Retina (tissue), 1 donor: ENCODE measurements around the gene AUTS2.

Experiments
- DNase-seq: peaks from one replicate; pipeline ENCODE4 v3.0.0-alpha.2; 2016

The AUTS2 gene

GRCh38 chr7:69826283-69826682, 228.0 kb downstream of the AUTS2 start:
- DNase-seq, result no peak

- no peak for DNase-seq
These were observed 228.9 kb downstream of the AUTS2 start for GRCh38 chr7:69827140-69827539.

- DNase-seq, result no peak
These were observed 229.3 kb downstream of the AUTS2 start for GRCh38 chr7:69827558-69827957.

DNA sequence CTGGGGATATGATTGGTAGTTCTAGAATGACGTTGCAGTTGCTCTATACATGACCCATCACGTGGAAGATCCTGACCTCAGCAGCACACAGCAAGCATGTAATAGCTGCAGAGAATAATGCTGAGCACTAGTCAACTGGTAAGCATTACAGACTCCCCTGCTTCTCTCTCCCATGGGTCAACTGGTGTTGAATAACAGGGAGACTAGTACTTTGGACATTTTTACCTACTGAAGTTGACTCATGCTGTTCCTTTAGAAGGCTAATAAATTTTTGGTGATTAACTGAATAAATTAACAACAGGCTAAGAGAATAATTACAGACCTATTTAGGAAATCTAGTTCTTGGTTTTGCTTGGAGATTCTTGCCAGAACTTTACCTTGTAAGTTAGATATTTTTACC, 234.1 kb downstream of the AUTS2 start:
- DNase-seq, result no peak

DNA sequence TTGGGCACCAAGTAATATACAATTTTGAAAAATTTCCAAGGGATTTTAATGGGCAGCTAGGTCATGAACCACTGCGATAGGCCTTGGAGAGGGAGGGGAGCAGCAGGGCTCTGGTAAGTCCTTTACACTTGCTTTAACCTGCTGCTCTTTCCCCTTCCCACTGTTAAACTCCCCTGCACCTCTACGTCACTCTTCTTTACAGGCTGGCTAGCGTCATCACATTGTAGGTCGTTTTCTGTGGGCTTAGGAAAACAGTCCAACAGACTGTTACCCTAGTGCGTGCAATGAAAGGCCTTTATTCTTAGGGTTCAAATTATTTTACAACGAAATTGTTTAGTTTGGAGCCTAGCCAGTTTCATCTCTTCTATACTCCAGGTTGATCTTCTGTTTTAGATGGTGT, 235.7 kb downstream of the AUTS2 start:
- no peak for DNase-seq

- DNase-seq, result no peak
These were observed 238.4 kb downstream of the AUTS2 start for GRCh38 chr7:69836702-69837101.

DNA sequence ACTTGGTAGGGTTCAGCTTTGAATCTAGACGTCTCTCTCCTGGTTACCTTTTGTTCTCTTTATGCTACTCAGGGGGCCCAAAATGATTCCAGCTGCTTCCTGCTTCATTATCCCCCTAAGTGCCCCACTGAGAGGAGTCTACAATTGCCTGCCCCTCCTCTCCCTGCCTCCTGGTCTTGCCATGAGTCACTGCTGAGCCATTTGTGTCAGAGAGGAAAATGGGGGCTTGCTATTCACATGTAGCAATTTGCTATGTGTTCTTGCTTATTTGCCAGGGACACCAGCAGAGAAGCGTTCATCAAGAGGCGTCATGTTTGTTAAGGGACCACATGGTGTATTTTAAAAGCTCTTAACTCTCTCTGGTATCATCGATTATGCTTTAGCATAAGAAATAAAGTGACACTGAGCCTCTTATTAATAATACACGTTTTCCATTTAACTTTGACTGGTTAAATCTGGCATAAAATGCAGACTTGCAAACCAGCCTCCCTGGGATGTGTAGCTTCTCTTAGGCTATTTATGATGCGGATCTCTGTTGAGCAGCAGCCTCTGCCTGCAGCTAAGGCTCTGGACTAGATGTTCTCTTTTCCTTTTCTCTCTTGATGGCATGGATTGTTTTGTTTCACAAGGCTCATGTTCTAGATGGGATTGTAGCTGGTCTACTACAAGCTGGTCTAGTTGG, 239.3 kb downstream of the AUTS2 start:
- peak; percentile 54 for DNase-seq

DNA sequence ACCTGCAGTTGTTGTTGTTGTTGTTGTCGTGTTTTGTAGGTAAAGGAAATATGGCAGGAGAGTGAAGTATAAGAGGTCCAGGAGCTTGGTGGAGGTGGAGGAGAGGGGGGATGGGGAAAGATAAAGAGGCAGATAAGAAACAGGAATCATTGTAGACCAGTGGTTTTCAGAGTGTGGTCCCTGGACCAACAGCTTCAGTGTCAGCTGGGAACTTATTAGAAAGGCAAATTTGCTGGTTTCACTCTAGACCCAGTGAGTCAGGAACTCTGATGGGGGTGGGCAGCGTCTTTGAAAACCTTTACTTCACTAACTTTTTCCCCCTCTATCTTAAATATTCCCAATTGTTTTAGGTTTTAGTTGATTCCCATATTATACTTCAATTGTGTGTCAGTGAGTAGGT, 241.5 kb downstream of the AUTS2 start:
- no peak for DNase-seq

DNA sequence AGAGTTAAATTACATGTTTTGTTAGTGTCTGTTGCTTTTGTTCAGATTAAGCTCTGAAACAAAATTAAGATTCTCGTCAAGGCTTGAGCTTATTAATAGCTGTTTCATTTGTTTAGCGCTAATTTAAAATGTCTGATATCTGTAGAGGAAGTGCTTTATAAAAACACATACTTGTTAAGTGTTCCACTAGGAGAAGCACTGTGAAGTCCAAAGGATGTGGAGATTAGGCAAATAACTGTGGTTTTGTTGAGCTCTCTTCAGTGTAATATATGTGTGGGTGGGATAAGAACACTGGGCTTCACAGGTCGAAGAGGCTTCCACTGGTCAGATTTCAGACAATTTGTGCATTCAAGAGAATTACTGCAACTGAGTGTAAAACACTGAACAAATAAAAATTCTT, 242.0 kb downstream of the AUTS2 start:
- no peak for DNase-seq

GRCh38 chr7:69843653-69844052, 245.4 kb downstream of the AUTS2 start:
- no peak for DNase-seq

- no peak for DNase-seq
These were observed 246.1 kb downstream of the AUTS2 start for GRCh38 chr7:69844264-69844868.

DNA sequence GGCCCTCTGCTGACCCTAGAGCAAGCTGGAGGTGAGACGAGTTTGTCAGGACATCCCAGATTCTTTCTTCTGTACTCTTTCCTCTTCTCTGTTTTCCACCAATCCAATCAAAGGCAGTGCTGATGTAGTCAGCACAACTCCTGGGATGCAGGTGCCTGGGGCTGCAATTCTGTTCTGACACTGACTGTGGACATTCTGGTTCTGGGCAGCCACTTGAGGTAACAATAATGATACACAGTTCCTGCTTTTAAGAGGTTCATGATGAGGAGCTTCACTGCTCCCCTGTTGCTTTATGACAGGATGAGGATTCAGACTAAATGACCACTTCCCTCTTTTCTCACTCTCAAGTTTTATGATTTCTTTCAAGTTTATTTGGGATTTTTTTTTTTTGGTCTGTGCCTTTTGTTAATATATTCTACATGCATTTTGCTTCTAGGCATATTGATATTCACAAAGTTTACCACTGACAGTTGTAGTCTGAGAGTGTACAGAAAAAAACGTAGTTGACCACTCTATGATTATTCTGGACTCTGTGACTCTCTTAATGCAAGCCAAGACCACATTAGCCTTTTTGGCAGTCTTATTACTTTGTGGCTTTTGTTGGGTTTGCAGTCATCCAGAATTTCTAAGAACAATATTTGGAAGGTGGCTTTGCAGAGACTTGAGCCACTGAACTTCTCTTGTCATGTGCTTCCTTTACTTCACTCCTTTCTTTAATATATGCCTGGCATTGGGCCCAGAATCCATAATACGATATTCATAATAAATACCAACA, 247.6 kb downstream of the AUTS2 start:
- DNase-seq, result no peak

GRCh38 chr7:69847921-69848612, 249.8 kb downstream of the AUTS2 start:
- DNase-seq, result no peak

- DNase-seq, result no peak
These were observed 251.0 kb downstream of the AUTS2 start for GRCh38 chr7:69849268-69849667.

DNA sequence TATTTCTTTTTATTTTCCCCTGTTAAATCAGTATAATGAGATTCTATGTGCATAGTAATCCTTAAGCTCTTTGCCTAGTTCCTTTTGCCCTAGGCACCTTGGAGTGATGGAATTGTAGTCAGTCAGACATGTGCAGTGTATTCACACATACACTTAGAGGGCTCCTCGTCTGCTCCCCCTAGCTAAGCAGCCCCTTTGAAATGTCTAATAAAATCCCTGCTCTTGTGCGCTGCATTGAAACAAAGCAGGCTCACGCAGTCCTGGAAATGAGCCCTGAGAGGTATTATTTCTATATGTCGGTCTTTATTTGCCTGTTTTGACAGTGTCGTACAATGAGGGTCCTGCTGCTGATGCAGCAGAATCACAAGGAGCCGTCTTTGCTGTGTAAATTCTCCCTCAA, 258.7 kb downstream of the AUTS2 start:
- no peak for DNase-seq

DNA sequence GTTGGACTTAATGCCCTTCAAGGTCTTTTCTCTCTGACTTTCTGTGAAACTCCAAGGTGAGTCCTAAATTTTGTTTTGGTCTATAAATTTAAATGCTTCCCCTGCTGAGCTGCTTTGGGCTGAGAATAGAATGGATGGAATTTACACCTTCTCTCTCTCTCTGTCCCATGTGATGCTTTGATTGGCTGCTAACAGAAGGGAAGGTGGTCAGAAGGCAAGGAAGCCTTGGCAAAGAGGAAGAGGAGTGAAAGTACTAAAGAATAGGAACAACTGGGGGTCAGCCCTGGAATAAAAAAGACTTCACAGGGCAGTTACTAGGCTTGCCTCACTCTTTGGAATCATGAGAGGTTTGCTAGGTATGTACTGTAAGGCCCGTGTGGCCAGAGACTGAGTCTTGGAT, 260.2 kb downstream of the AUTS2 start:
- DNase-seq, result no peak

DNA sequence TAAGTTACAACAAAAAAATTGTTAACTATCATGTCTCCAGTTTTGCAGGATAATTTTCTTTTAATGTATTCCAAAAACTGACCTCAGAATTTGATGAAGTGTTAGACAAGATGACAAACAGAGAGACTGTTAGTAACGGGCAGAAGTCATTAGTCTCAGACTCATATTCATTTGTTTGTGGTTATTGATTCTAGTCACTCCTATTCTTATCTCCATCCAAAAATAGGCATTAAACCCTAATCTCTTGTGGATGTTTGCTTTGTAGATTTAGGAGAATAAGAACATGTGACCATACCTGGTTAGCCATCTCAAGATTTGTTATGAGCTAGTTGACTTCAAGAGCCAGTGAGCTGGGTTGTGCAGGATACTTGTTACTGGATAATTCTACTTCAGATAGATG, 261.1 kb downstream of the AUTS2 start:
- DNase-seq, result no peak

DNA sequence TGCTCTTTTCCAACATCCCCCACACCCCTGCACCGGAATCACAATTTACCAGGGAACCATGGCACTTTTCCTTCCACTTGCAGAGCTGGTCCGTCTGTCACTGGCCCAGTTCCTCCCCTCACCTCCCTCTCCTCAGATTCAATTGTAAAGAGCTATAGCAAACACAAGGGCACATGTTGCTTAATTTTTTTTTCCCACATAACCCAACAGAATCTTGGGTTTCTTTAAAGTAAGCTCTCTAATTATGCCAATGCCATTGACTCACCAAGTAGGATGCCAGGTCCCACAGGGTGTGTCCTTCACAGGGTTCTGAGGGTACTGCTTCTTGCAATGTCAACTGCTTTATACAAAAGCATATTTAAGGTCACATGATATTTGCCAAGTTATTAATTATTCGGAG, 262.2 kb downstream of the AUTS2 start:
- DNase-seq, result no peak

GRCh38 chr7:69860941-69861622, 262.8 kb downstream of the AUTS2 start:
- DNase-seq, result no peak

DNA sequence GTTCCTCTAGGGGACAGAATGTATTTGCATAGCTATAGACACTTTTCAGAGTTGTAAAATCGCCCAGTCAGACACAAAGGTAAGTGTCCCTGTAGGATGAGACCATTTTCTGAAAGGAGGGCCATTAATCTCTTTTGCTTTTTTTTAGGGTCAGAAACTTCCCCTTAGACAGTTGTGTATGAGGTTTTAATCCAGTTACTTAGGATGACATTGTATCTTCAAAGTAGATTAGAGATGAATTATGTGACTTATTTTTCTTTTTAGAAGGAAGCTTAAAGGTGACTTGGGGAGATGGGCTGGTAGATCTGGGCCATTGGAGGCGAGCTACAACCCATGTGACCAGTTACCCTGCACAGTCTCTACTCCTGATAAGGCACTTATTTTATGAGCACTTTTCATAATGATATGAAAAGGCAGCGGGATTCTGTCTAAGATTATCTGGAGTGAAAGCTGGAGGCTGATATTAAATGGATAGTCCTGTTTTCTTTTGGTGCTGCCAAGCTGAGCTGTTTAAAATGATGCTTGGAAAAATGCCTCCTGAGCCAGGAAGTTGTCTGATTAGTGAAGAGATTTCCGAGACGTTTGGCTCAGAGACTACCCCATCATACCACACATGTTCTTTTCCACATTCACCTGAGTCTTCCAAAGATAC, 264.3 kb downstream of the AUTS2 start:
- no peak for DNase-seq

- no peak for DNase-seq
These were observed 266.0 kb downstream of the AUTS2 start for GRCh38 chr7:69864274-69864673.

- DNase-seq, result no peak
These were observed 266.5 kb downstream of the AUTS2 start for GRCh38 chr7:69864822-69865221.

GRCh38 chr7:69868921-69869320, 270.6 kb downstream of the AUTS2 start:
- no peak for DNase-seq
